ENCODE measurements around the gene KRTAP9-3. TPM values are rescaled to one million over a fixed set of nuclear protein-coding genes. Genes with fewer than 3 reads are reported as not detected.

The KRTAP9-3 gene
- total RNA-seq, 1 donor from 2014 or later = not detected

- Histone ChIP-seq H3K4me3 (no peak overlapping the region), H3K27me3 (ENCODE audit: low read depth) (peaks cover 50% of the 10 kb centered on the region), H3K4me1 (no peaks in the 10 kb centered on the region), H3K27ac (replicated peaks) (no peak overlapping the region), H3K9me3 (replicated peaks) (peaks cover 6% of the 10 kb centered on the region), H3K36me3 (no peaks in the 10 kb centered on the region)
- no peak for DNase-seq
- intact Hi-C loops (cut with micrococcal nuclease) = no loop called here
- no peak for TF ChIP-seq CTCF (IDR thresholded peaks at IDR 0.05; ENCODE audit: borderline replicate concordance)
These were observed 46.1 kb downstream of the KRTAP9-3 start for GRCh38 chr17:41278176-41278955.

Other genes starting within 250 kb of the KRTAP9-3 start
- gene KRT40, start 248.1 kb upstream of the KRTAP9-3 start, total RNA-seq = not detected
- not detected for gene KRTAP3-3, start 238.3 kb upstream of the KRTAP9-3 start, total RNA-seq
- gene KRTAP3-2, start 232.5 kb upstream of the KRTAP9-3 start, total RNA-seq = not detected
- not detected for gene KRTAP3-1, start 223.3 kb upstream of the KRTAP9-3 start, total RNA-seq
- gene KRTAP1-5, start 205.2 kb upstream of the KRTAP9-3 start, total RNA-seq = not detected
- gene KRTAP1-4, start 202.3 kb upstream of the KRTAP9-3 start, total RNA-seq = not detected
- gene KRTAP1-3, start 197.6 kb upstream of the KRTAP9-3 start, total RNA-seq = not detected
- gene KRTAP1-1, start 191.0 kb upstream of the KRTAP9-3 start, total RNA-seq = not detected
- not detected for gene KRTAP2-1, start 185.1 kb upstream of the KRTAP9-3 start, total RNA-seq
- gene KRTAP2-2, start 177.2 kb upstream of the KRTAP9-3 start, total RNA-seq = not detected
- gene KRTAP2-3, start 172.3 kb upstream of the KRTAP9-3 start, total RNA-seq = not detected
- gene KRTAP2-4, start 166.6 kb upstream of the KRTAP9-3 start, total RNA-seq = not detected
- gene KRTAP4-7, start 148.3 kb upstream of the KRTAP9-3 start, total RNA-seq = not detected
- gene KRTAP4-8, start 134.3 kb upstream of the KRTAP9-3 start, total RNA-seq = not detected
- not detected for gene KRTAP4-16, start 130.2 kb upstream of the KRTAP9-3 start, total RNA-seq
- not detected for gene KRTAP4-9, start 127.1 kb upstream of the KRTAP9-3 start, total RNA-seq
- gene KRTAP4-11, start 114.1 kb upstream of the KRTAP9-3 start, total RNA-seq = not detected
- gene KRTAP4-12, start 108.3 kb upstream of the KRTAP9-3 start, total RNA-seq = not detected
- not detected for gene KRTAP4-6, start 91.9 kb upstream of the KRTAP9-3 start, total RNA-seq
- not detected for gene KRTAP4-5, start 82.6 kb upstream of the KRTAP9-3 start, total RNA-seq
- not detected for gene KRTAP4-4, start 71.7 kb upstream of the KRTAP9-3 start, total RNA-seq
- not detected for gene KRTAP4-3, start 64.2 kb upstream of the KRTAP9-3 start, total RNA-seq
- gene KRTAP4-2, start 54.2 kb upstream of the KRTAP9-3 start, total RNA-seq = not detected
- gene KRTAP4-1, start 47.5 kb upstream of the KRTAP9-3 start, total RNA-seq = not detected
- not detected for gene KRTAP9-1, start 42.6 kb upstream of the KRTAP9-3 start, total RNA-seq
- gene KRTAP9-2, start 5.8 kb upstream of the KRTAP9-3 start, total RNA-seq = not detected
- gene KRTAP9-8, start 5.5 kb downstream of the KRTAP9-3 start, total RNA-seq = not detected
- gene KRTAP9-4, start 17.2 kb downstream of the KRTAP9-3 start, total RNA-seq = not detected
- gene KRTAP9-9, start 22.9 kb downstream of the KRTAP9-3 start, total RNA-seq = not detected
- not detected for gene KRTAP9-6, start 32.9 kb downstream of the KRTAP9-3 start, total RNA-seq
- not detected for gene KRTAP9-7, start 43.2 kb downstream of the KRTAP9-3 start, total RNA-seq
- not detected for gene KRTAP29-1, start 70.4 kb downstream of the KRTAP9-3 start, total RNA-seq
- not detected for gene KRTAP16-1, start 76.9 kb downstream of the KRTAP9-3 start, total RNA-seq
- gene KRTAP17-1, start 83.3 kb downstream of the KRTAP9-3 start, total RNA-seq = not detected
- gene KRT33A, start 118.4 kb downstream of the KRTAP9-3 start, total RNA-seq = not detected
- gene KRT33B, start 137.4 kb downstream of the KRTAP9-3 start, total RNA-seq = not detected
- gene KRT34, start 149.9 kb downstream of the KRTAP9-3 start, total RNA-seq = not detected
- not detected for gene KRT31, start 165.2 kb downstream of the KRTAP9-3 start, total RNA-seq
- not detected for gene KRT37, start 192.1 kb downstream of the KRTAP9-3 start, total RNA-seq
- gene KRT38, start 208.5 kb downstream of the KRTAP9-3 start, total RNA-seq = not detected
- gene KRT32, start 234.9 kb downstream of the KRTAP9-3 start, total RNA-seq = 0.22 TPM
- gene KRT35, start 248.7 kb downstream of the KRTAP9-3 start, total RNA-seq = not detected

Data from left ventricle myocardium inferior (tissue), 1 donor.